Measurements from ENCODE around the gene CRIM1.

The CRIM1 gene

DNA sequence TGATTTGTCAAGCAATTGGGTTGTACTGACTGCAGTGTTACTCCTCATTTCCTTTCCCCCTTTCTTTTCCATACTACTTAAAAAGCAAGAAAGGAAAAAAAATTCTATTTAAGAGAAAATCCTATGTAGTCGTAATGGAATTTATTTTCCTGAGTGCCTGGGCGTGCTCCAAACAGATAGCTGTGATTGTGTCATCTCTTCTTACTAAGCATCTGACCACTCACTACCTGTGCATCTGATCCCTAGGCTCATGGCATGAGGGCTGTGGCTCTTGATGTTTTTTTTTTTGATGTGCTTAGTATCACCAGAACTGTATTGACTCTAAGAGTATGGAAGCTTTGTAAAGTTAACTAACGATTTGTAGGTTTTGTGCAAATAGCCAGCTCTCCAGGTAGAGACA, 19.0 kb downstream of the CRIM1 start:
- DNase-seq (ENCODE audit: low spot score): no peak

DNA sequence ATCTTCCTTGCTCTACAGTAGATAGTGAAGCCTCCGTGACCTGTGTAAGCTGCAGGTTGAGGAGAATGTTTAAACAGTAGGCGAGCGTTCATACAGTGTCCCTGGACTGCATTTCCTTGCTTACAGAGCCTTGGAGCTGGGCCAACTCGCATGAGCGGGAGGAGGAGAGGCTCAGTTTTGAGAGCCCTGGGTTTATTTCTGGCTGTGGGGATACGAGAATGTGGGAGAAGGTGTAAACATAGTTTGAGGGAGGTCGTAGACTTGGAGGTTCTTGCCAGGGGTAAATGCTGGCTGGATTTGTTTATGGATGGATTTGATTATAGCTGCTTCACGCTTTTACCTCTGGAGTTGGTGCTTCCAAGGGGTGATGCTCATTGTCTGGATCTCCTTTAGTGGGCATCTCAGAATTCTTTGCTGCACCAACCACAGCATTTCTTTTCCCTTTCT, 20.8 kb downstream of the CRIM1 start:
- no peak for DNase-seq (ENCODE audit: low spot score)

DNA sequence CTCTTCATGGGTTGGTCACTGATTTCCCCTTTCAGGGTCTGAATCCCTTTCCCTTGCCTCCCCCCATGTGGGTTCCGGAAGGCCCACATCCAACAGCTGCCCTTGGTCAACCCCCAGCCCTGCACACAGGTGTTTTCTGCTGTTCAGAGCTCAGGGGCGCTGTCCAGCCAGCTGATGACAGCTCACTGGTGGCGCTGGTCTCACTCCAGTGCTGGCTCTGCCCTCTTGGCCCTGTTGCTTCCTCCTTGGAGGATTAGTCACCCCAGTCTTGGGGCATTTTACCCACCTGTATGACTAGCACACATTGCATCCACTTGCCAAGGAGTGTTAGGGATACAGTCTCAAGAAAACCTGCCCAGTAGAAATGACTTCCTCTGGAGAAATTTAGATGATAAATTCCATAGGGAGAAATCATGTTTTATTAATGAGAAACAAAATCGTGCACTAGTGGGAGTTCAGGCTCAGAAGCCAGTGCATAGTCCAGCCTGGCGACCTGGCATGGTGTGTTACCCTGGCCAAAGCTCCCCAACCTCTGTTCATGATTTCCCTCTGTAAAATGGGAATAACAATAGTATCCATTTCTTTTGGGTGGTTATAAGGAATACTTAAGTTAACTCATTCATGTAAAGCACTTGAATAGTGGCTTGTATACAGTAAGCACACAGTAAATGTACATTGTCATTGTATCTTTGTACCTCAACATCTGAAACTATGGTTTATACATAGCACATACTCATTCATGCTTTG, 21.6 kb downstream of the CRIM1 start:
- peak; percentile 8 for DNase-seq (ENCODE audit: low spot score)

- no peak for DNase-seq (ENCODE audit: low spot score)
Measured at GRCh38 chr2:36379710-36380448, 24.3 kb downstream of the CRIM1 start.

- DNase-seq (ENCODE audit: low spot score): no peak
Measured at GRCh38 chr2:36380624-36381481, 25.3 kb downstream of the CRIM1 start.

- DNase-seq (ENCODE audit: low spot score): no peak
Measured at GRCh38 chr2:36381993-36382392, 26.4 kb downstream of the CRIM1 start.

GRCh38 chr2:36382472-36382871, 26.9 kb downstream of the CRIM1 start:
- no peak for DNase-seq (ENCODE audit: low spot score)

- no peak for DNase-seq (ENCODE audit: low spot score)
Measured at GRCh38 chr2:36383726-36384125, 28.1 kb downstream of the CRIM1 start.

- DNase-seq (ENCODE audit: low spot score): no peak
Measured at GRCh38 chr2:36384454-36384853, 28.9 kb downstream of the CRIM1 start.

GRCh38 chr2:36385603-36386002, 30.0 kb downstream of the CRIM1 start:
- DNase-seq (ENCODE audit: low spot score): no peak

- DNase-seq (ENCODE audit: low spot score): no peak
Measured at GRCh38 chr2:36387258-36387916, 31.8 kb downstream of the CRIM1 start.

GRCh38 chr2:36388472-36388871, 32.9 kb downstream of the CRIM1 start:
- DNase-seq (ENCODE audit: low spot score): no peak

DNA sequence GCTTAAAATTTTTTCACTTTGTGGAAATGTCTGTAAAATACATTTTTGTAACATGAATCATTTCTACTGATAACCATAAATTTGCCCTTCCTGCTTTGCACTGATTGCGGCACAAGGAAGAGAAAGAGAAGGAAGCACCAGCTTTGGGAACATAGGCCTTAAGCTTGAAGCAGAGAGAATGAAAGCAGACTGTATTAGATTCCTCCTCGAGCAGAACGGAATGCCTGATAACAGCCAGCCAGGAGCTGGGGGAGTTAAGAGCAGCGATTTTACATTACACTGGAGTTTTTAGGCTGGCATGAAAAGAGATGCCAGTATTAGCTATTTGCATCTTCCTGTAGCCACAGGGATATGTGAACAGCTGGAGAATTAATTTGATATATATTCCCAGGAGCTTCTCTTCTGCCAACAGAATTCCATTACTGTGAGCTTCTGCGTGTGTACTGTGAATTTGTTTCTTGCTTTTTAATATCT, 33.5 kb downstream of the CRIM1 start:
- no peak for DNase-seq (ENCODE audit: low spot score)

DNA sequence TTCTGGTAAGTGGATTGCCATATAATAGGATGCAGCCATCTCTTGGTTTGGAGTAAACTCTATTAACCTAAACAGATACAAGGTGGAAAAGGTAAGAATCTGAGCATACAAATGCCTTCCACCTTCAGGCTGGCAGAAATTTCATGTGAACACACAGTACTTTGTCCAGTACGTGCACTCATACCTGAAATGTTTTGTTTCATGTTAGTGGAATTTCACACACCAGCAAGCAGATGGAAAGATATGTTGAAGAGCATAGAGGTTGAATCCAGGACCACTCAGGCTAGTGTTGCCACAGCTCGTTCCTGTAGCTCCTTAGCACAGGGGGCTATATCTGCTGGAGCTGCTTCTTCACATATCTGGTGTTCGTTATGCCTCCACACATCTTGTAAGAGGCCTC, 34.0 kb downstream of the CRIM1 start:
- DNase-seq (ENCODE audit: low spot score): no peak

DNA sequence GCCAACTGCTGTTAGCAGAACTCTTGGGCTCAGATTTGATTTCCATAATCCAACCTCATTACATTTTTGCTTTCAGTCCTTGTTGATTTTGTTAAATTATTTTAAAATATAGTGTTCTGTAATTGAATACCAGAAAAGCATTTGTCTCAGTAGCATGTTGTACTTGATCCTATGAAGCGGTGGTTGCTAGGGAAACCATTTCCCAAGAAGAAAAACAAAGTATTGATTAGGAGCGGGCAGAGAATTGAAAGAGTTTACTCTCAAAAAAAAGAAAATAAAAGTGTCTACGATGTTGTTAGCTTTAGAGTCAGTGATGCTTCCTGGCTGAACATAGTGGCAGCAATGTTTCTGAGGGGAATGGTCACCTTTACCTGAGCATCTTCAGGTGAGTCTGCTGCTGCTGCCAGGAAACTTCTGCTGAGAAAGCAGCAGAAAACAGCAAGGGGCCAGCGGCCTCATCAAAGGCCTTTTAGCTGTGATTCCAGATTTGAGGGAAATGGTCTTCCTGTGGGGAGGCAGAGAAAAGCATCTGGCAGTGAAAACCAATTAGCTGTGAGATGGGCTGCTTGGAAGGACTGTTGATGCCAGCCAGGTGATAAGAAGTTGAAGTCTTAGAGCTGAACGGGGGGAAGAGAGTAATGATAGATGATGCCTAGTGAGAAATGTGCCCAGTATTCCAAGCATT, 37.1 kb downstream of the CRIM1 start:
- DNase-seq (ENCODE audit: low spot score): no peak

DNA sequence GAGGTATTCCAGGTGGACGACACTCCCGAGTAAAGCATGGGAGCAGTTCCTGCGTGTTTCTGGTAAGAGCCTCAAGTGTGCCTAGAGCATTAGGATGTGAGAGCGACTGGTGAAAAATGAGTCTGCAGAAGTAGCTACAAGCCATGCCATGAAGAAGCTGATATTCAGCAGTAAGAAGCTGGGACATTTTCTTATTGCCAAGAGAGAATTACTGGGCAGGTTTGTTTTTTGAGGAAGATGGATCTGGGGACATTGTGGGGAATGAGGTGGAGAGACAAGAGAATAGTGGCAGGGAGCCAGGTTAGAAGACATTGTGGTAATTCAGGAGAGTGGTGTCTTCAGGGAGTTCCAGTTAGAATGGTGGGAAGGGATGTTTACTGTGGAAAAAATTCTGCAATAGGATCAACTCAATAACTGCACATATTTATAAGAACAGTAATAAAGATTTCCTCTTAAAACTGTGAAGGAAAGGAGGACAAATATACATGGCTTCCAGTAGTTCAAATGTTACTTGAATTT, 38.2 kb downstream of the CRIM1 start:
- DNase-seq (ENCODE audit: low spot score): no peak

DNA sequence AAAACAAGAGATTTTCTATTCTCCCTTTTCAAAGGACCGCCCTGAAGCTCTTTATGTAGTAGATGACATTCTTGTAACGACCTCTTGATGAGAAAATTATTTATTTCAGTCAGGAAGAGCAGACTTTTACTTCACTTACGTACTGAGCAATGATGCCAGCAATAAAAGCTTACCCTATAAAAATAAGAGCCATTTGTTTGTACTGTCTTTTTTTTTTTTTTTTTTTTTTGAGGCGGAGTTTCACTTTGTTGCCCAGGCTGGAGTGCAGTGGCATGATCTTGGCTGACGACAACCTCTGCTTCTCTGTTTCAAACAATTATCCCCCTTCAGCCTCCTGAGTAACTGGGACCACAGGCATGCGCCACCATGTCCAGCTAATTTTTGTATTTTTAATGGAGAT, 39.2 kb downstream of the CRIM1 start:
- no peak for DNase-seq (ENCODE audit: low spot score)

DNA sequence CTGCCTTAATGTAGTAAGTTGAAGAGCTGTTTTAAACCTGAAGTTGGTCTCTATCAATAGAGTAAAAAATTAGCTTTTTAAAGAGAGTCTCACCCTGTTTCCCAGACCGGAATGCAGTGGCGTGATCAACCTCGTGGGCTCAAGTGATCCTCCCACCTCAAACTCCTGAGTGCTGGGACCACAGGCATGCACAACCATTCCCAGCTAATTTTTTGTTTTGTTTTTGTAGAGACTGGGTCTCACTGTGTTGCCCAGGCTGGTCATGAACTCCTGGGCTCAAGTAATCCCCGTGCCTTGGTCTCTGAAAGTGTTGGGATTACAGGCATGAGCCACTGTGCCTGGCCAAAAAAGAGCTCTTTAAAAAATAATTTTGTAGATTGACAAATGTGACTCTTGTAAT, 40.3 kb downstream of the CRIM1 start:
- DNase-seq (ENCODE audit: low spot score): no peak

DNA sequence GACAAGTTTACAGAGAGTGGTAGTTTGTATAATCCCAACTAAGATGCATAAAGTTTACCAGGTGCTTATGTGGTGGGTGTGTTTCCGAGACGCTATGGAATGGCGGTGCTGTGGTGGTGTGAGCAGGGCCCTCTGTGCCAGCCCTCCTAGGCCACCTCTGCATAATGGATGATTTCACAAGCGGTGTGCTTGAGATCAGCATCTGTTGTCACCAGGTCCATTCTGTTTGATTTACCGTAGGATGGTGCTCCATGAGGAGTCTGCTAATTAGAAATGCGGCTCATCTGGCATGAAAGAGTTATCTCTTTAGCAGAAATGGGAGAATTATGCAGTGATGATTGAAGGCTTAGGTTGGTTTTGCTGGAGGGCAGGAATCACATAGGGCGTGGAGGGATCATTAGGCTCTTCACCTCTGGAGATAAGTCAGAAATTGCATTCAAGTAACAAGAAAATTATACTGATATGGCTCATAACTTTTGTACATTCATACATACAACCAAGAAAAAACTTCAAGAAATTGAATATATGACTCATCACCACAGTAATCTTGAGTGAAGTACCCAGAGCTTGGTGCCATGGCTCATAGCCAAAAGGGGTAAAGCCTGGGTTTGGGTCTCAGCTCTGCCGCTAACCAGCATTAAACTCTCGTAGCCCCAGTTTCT, 41.4 kb downstream of the CRIM1 start:
- no peak for DNase-seq (ENCODE audit: low spot score)

GRCh38 chr2:36397728-36398413, 42.3 kb downstream of the CRIM1 start:
- no peak for DNase-seq (ENCODE audit: low spot score)

Data from RKO (cell line).